Measurements from ENCODE around the gene DHRS7B. TPM values are rescaled to one million over a fixed set of nuclear protein-coding genes. Genes with fewer than 3 reads are reported as not detected.

DHRS7B gene
- total and polyA plus RNA-seq, 4 donors = 14.3 to 21.9 (median 18.7) TPM

DNA sequence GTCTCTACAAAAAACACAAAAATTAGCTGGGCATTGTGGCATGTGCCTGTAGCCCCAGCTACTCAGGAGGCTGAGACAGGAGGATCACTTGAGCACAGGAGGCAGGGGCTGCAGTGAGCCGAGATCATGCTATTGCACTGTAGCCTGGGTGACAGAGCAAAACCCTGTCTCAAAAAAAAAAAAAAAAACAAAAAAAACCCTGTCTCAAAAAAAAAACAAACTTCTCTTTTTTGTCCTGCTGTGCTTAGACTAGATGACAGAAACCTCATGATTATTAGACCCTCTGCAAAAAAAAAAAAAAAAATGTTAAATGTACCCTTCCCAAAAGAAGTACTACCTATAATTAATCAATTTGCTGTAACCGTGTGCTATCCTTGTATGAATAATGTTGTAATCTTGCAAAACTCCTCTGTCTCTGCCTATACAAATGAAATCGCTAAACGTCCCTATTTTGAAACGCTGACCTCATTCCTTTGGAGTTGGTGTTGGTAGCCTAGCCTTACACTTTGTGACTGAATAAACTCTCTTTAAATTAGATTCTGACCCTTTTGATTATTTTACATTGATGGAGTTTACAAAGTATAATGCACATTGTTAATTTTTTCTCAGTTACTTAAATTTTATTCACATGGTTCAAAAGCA is 13.6 kb upstream of the DHRS7B start:
- TF ChIP-seq RAD21 (IDR thresholded peaks at IDR 0.05) (no peak), HNF4A (conservative IDR thresholded peaks at IDR 0.05) (no peak), FOXA1 (IDR thresholded peaks at IDR 0.05) (no peak), NR2F2 (IDR thresholded peaks at IDR 0.05) (no peak), GABPA (IDR thresholded peaks at IDR 0.05 in 1 of 2, conservative IDR thresholded peaks at IDR 0.05 in 1 of 2) (no peak), SP1 (IDR thresholded peaks at IDR 0.05) (no peak), RXRA (IDR thresholded peaks at IDR 0.05) (no peak), MAX (IDR thresholded peaks at IDR 0.05) (no peak), ZBTB33 (IDR thresholded peaks at IDR 0.05) (no peak), FOXA2 (IDR thresholded peaks at IDR 0.05) (no peak), REST (IDR thresholded peaks at IDR 0.05) (no peak), TAF1 (conservative IDR thresholded peaks at IDR 0.05) (no peak)
- DNase-seq (ENCODE audit: low spot score) = no peak
- Histone ChIP-seq H3K27me3 (ENCODE audit: control insufficient read depth in 4 of 4, insufficient read depth in 4 of 4, low read length in 3 of 4) (no peaks in the 10 kb centered on the region), H3K27ac (ENCODE audit: low read depth in 1 of 2, low read length in 2 of 2) (no peak overlapping the region), H3K9ac (ENCODE audit: low read depth in 1 of 2, low read length in 2 of 2) (no peak overlapping the region), H3K9me3 (ENCODE audit: control insufficient read depth in 4 of 4, low read length in 3 of 4) (no peaks in the 10 kb centered on the region), H3K36me3 (ENCODE audit: control insufficient read depth in 4 of 4, insufficient read depth in 3 of 4, low read depth in 1 of 4, low read length in 3 of 4) (no peaks in the 10 kb centered on the region), H3K4me1 (ENCODE audit: control insufficient read depth in 4 of 4, insufficient read depth in 4 of 4, low read length in 3 of 4) (no peaks in the 10 kb centered on the region), H3K4me3 (ENCODE audit: low read depth in 1 of 3, low read length in 3 of 3) (no peak overlapping the region)
- 66% methylated on average over 5 of the region's 5 CpGs for WGBS

DNA sequence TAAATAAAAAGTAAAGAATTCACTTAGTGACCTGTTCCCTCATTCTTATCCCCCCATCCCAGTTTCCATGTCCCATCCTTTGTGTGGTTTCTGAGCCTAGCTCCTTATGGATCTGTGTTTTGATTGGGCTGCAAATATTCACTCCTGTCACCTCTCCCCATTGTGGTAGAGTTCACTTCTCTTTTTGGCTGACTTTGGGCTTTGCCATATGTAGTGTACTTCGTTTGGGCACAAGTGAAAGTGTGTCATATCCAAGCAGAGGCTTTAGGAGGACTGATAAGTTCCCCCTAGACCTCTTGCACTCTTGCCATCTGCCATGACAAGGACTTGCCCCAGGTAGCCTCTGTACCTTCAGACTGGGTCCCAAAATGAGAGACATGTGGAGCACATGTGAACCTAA is 13.0 kb upstream of the DHRS7B start:
- Histone ChIP-seq H3K9me3 (ENCODE audit: control insufficient read depth in 4 of 4, low read length in 3 of 4) (no peaks in the 10 kb centered on the region), H3K4me3 (ENCODE audit: low read depth in 1 of 3, low read length in 3 of 3) (no peak overlapping the region), H3K27me3 (ENCODE audit: control insufficient read depth in 4 of 4, insufficient read depth in 4 of 4, low read length in 3 of 4) (no peaks in the 10 kb centered on the region), H3K27ac (ENCODE audit: low read depth in 1 of 2, low read length in 2 of 2) (no peak overlapping the region), H3K9ac (ENCODE audit: low read depth in 1 of 2, low read length in 2 of 2) (no peak overlapping the region), H3K36me3 (ENCODE audit: control insufficient read depth in 4 of 4, insufficient read depth in 3 of 4, low read depth in 1 of 4, low read length in 3 of 4) (no peaks in the 10 kb centered on the region), H3K4me1 (ENCODE audit: control insufficient read depth in 4 of 4, insufficient read depth in 4 of 4, low read length in 3 of 4) (no peaks in the 10 kb centered on the region)
- WGBS = 56% methylated on average over 1 of the region's 1 CpG
- TF ChIP-seq, protein P1, sequence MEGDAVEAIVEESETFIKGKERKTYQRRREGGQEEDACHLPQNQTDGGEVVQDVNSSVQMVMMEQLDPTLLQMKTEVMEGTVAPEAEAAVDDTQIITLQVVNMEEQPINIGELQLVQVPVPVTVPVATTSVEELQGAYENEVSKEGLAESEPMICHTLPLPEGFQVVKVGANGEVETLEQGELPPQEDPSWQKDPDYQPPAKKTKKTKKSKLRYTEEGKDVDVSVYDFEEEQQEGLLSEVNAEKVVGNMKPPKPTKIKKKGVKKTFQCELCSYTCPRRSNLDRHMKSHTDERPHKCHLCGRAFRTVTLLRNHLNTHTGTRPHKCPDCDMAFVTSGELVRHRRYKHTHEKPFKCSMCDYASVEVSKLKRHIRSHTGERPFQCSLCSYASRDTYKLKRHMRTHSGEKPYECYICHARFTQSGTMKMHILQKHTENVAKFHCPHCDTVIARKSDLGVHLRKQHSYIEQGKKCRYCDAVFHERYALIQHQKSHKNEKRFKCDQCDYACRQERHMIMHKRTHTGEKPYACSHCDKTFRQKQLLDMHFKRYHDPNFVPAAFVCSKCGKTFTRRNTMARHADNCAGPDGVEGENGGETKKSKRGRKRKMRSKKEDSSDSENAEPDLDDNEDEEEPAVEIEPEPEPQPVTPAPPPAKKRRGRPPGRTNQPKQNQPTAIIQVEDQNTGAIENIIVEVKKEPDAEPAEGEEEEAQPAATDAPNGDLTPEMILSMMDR (IDR thresholded peaks at IDR 0.05; ENCODE audit: low read depth, low read length, missing input control) = no peak
- no peak for TF ChIP-seq EGR1 (IDR thresholded peaks at IDR 0.05; ENCODE audit: low read depth in 2 of 2)
- no peak for TF ChIP-seq RXRA (IDR thresholded peaks at IDR 0.05)
- no peak for TF ChIP-seq HNF4G (IDR thresholded peaks at IDR 0.05)
- TF ChIP-seq FOXA2 (IDR thresholded peaks at IDR 0.05) = no peak
- no peak for TF ChIP-seq MAX (IDR thresholded peaks at IDR 0.05)
- TF ChIP-seq ZBTB33 (IDR thresholded peaks at IDR 0.05) = no peak
- TF ChIP-seq NR2F2 (IDR thresholded peaks at IDR 0.05) = no peak
- no peak for TF ChIP-seq REST (IDR thresholded peaks at IDR 0.05)
- no peak for TF ChIP-seq ATF3 (IDR thresholded peaks at IDR 0.05)
- TF ChIP-seq SP1 (IDR thresholded peaks at IDR 0.05) = no peak
- no peak for TF ChIP-seq RAD21 (IDR thresholded peaks at IDR 0.05)
- no peak for DNase-seq (ENCODE audit: low spot score)

Measured in liver (tissue), 9 donors.